ENCODE measurements around the gene PLEKHA5. TPM values are rescaled to one million over a fixed set of nuclear protein-coding genes. Genes with fewer than 3 reads are reported as not detected.

The PLEKHA5 gene
- total and polyA plus RNA-seq, 2 of the 4 experiments (the other 2 are of a cell fraction): 5.3 to 12.2 TPM

GRCh38 chr12:19095756-19096480 is 33.6 kb upstream of the PLEKHA5 start:
- no peak overlapping the region for H2AK5ac ChIP-seq (ENCODE audit: low read depth, low read length)
- POLR2A ChIA-PET (ENCODE audit: unreplicated experiment): no interaction called here
- no peak overlapping the region for H4K91ac ChIP-seq (ENCODE audit: insufficient read depth, low read depth, low read length)
- no peak overlapping the region for H3K18ac ChIP-seq (ENCODE audit: low read depth, low read length)
- no peak overlapping the region for H3K9ac ChIP-seq (ENCODE audit: low read depth, low read length)
- no peak overlapping the region for H2BK5ac ChIP-seq (ENCODE audit: low read depth, low read length, poor library complexity, severe bottlenecking)
- H2BK20ac ChIP-seq (ENCODE audit: low read depth, low read length): no peak overlapping the region
- no peak overlapping the region for H2BK120ac ChIP-seq (ENCODE audit: low read depth, low read length)
- no peaks in the 10 kb centered on the region for H3K79me1 ChIP-seq (ENCODE audit: low read depth in 1 of 2, low read length in 2 of 2)
- intact Hi-C loops (cut with micrococcal nuclease) (no loop called here), dilution Hi-C loops (cut with HindIII; ENCODE audit: low sequenced_read_pairs, unreplicated experiment) (no loop called here), in situ Hi-C loops (cut with MboI; ENCODE audit: low sequenced_read_pairs) (no loop called here)
- BruUV-seq (replicated peaks): no TSS peak
- no peak overlapping the region for H3K4ac ChIP-seq (ENCODE audit: low read depth, low read length)
- CTCF ChIA-PET: no interaction called here
- H3K27me3 ChIP-seq (ENCODE audit: control insufficient read depth, insufficient read depth, low read length): no peaks in the 10 kb centered on the region
- no peak overlapping the region for H2AFZ ChIP-seq (replicated peaks; ENCODE audit: low read length, poor library complexity)
- no peak overlapping the region for H3K56ac ChIP-seq (ENCODE audit: extremely low read depth, insufficient read depth, low read length)
- TF ChIP-seq NFE2L2 (IDR thresholded peaks at IDR 0.05; ENCODE audit: low read depth, low read length) (no peak), RAD21 (IDR thresholded peaks at IDR 0.05; ENCODE audit: low read length) (no peak), POLR2A (IDR thresholded peaks at IDR 0.05; ENCODE audit: low read depth, low read length) (no peak), CTCF (conservative IDR thresholded peaks at IDR 0.05; ENCODE audit: low read depth, low read length) (no peak), MXI1 (IDR thresholded peaks at IDR 0.05; ENCODE audit: borderline replicate concordance, low read depth, low read length) (no peak), CEBPB (IDR thresholded peaks at IDR 0.05; ENCODE audit: low read depth, low read length) (no peak), FOS (IDR thresholded peaks at IDR 0.05; ENCODE audit: low read depth, low read length) (no peak), MAFK (IDR thresholded peaks at IDR 0.05; ENCODE audit: low read depth, low read length) (no peak), RFX5 (IDR thresholded peaks at IDR 0.05; ENCODE audit: low read depth, low read length) (no peak), CHD1 (IDR thresholded peaks at IDR 0.05; ENCODE audit: low read depth, low read length) (no peak), ELK1 (IDR thresholded peaks at IDR 0.05; ENCODE audit: borderline replicate concordance, low read depth, low read length) (no peak), BHLHE40 (IDR thresholded peaks at IDR 0.05; ENCODE audit: low read depth, low read length) (no peak), USF2 (IDR thresholded peaks at IDR 0.05; ENCODE audit: low read depth, low read length) (no peak)
- H3K4me3 ChIP-seq (ENCODE audit: insufficient read depth, low read depth, low read length): no peak overlapping the region
- no CpG with 5 or more reads among the region's 8 CpGs for WGBS, 2 experiments (ENCODE audit: extremely low coverage in 2 of 2, insufficient read length in 1 of 2)
- H3K23ac ChIP-seq (ENCODE audit: low read depth, low read length): no peak overlapping the region
- peaks cover 4% of the 10 kb centered on the region; the same call in 1 of the 2 replicates for H3K4me1 ChIP-seq (ENCODE audit: control insufficient read depth, insufficient read depth, low read length)
- no peaks in the 10 kb centered on the region for H4K20me1 ChIP-seq (ENCODE audit: insufficient read depth, low read length)
- H2BK15ac ChIP-seq (ENCODE audit: low read depth, low read length): no peak overlapping the region
- H3K4me2 ChIP-seq (ENCODE audit: low read depth, low read length): no peak overlapping the region
- peak; percentile 17 for DNase-seq
- H3K9me3 ChIP-seq (ENCODE audit: control insufficient read depth, insufficient read depth, low read length): no peaks in the 10 kb centered on the region
- no peak overlapping the region for H2AK9ac ChIP-seq (replicated peaks; ENCODE audit: low read depth, low read length, poor library complexity)
- no peak overlapping the region for H3K27ac ChIP-seq (ENCODE audit: insufficient read depth, low read length)
- no peak overlapping the region for H4K8ac ChIP-seq (ENCODE audit: low read depth in 2 of 2, low read length in 2 of 2)
- no peak for ATAC-seq (ENCODE audit: low read depth)
- H4K5ac ChIP-seq (ENCODE audit: low read depth, low read length): no peak overlapping the region
- H3K36me3 ChIP-seq (ENCODE audit: control insufficient read depth, insufficient read depth, low read length): no peaks in the 10 kb centered on the region
- no peaks in the 10 kb centered on the region for H3K9me1 ChIP-seq (ENCODE audit: insufficient read depth, low read length)
- H3K14ac ChIP-seq (replicated peaks; ENCODE audit: low read depth, low read length): no peak overlapping the region

Measured in IMR-90 (cell line).